ENCODE results near the gene R3HDM2.

The R3HDM2 gene

GRCh38 chr12:57212701-57213057 is 218.2 kb downstream of the R3HDM2 start:
- no peak for DNase-seq

GRCh38 chr12:57211791-57212700 is 218.8 kb downstream of the R3HDM2 start:
- DNase-seq, result no peak

- DNase-seq, result no peak
Measured at GRCh38 chr12:57210926-57211692, 219.7 kb downstream of the R3HDM2 start.

GRCh38 chr12:57210461-57210860 is 220.4 kb downstream of the R3HDM2 start:
- no peak for DNase-seq

- DNase-seq, result no peak
Measured at GRCh38 chr12:57209916-57210315, 220.9 kb downstream of the R3HDM2 start.

- DNase-seq, result no peak
Measured at GRCh38 chr12:57208631-57209282, 222.1 kb downstream of the R3HDM2 start.

GRCh38 chr12:57207731-57208630 is 222.9 kb downstream of the R3HDM2 start:
- no peak for DNase-seq

- DNase-seq, result no peak
Measured at GRCh38 chr12:57205931-57206330, 224.9 kb downstream of the R3HDM2 start.

- no peak for DNase-seq
Measured at GRCh38 chr12:57205186-57205585, 225.7 kb downstream of the R3HDM2 start.

- DNase-seq, result no peak
Measured at GRCh38 chr12:57204454-57204853, 226.4 kb downstream of the R3HDM2 start.

- DNase-seq, result no peak
Measured at GRCh38 chr12:57203791-57204190, 227.1 kb downstream of the R3HDM2 start.
